WTC11 (cell line): Measurements from ENCODE around the gene SH3D19. TPM values are rescaled to one million over a fixed set of nuclear protein-coding genes. Genes with fewer than 3 reads are reported as not detected.

Experiments used
- ATAC-seq: fragments of 200-7000 bp; cut with Tn5 transposase; 2 replicates; pipeline ENCODE4 v1.10.0; 2021; ENCODE audit warnings: mild to moderate bottlenecking, moderate library complexity
- CTCF ChIA-PET: fragments of 300-600 bp; sonication (Branson Sonifier 250); formaldehyde crosslinking; loops from one replicate; lab custom pipeline; 2021; ENCODE audit warnings: antibody characterized with exemption; lab: Charles Lee
- POLR2A ChIA-PET: fragments of 350-600 bp; sonication (Branson Sonifier 250); formaldehyde crosslinking; loops from one replicate; lab custom pipeline; 2021; ENCODE audit warnings: antibody characterized with exemption; lab: Charles Lee
- DNase-seq: peaks from one replicate; pipeline ENCODE4 v3.0.0; 2021; ENCODE audit warnings: low spot score
- H3K27ac Mint-ChIP-seq: 2 replicates; pipeline ENCODE4 v1.8.0; 2021; ENCODE audit warnings: mixed read lengths
- H3K27me3 Mint-ChIP-seq: 2 replicates; pipeline ENCODE4 v1.8.0; 2021; ENCODE audit warnings: low read depth, mild to moderate bottlenecking, moderate library complexity, mixed read lengths
- H3K36me3 Mint-ChIP-seq: 2 replicates; pipeline ENCODE4 v1.8.0; 2021; ENCODE audit warnings: mixed read lengths
- H3K4me1 Mint-ChIP-seq: 2 replicates; pipeline ENCODE4 v1.8.0; 2022; ENCODE audit warnings: mixed read lengths
- H3K4me3 Mint-ChIP-seq: 2 replicates; pipeline ENCODE4 v1.8.0; 2021; ENCODE audit warnings: mild to moderate bottlenecking, moderate library complexity, mixed read lengths
- H3K9me3 Mint-ChIP-seq: 2 replicates; pipeline ENCODE4 v1.8.0; 2021; ENCODE audit warnings: mixed read lengths
- AR ChIP-seq: fragments of 250-450 bp; sonication (Bioruptor Pico); IDR thresholded peaks from 2 replicates; pipeline ENCODE4 v1.9.0; 2021; ENCODE audit warnings: mild to moderate bottlenecking
- ARID4B ChIP-seq: sonication (generic); formaldehyde crosslinking; IDR thresholded peaks from 2 replicates; pipeline ENCODE4 v1.8.0; 2023; ENCODE audit warnings: missing genetic modification reagents, mild to moderate bottlenecking, borderline replicate concordance
- CREM ChIP-seq: sonication (generic); formaldehyde crosslinking; IDR thresholded peaks from 2 replicates; pipeline ENCODE4 v1.8.1; 2022; ENCODE audit warnings: mild to moderate bottlenecking, missing genetic modification reagents, moderate library complexity
- FOXP4 ChIP-seq: sonication (generic); formaldehyde crosslinking; IDR thresholded peaks from 2 replicates; pipeline ENCODE4 v1.8.0; 2022; ENCODE audit warnings: mild to moderate bottlenecking, missing genetic modification reagents
- JUN ChIP-seq: sonication (generic); formaldehyde crosslinking; IDR thresholded peaks from 2 replicates; pipeline ENCODE4 v1.8.0; 2023; ENCODE audit warnings: mild to moderate bottlenecking, missing genetic modification reagents
- KAT7 ChIP-seq: sonication (generic); formaldehyde crosslinking; IDR thresholded peaks from 2 replicates; pipeline ENCODE4 v1.8.1; 2023; ENCODE audit warnings: missing genetic modification reagents, mild to moderate bottlenecking, borderline replicate concordance
- MLX ChIP-seq: sonication (generic); formaldehyde crosslinking; IDR thresholded peaks from 2 replicates; pipeline ENCODE4 v1.8.1; 2023; ENCODE audit warnings: mild to moderate bottlenecking, missing genetic modification reagents, moderate library complexity
- RELA ChIP-seq: sonication (generic); formaldehyde crosslinking; IDR thresholded peaks from 2 replicates; pipeline ENCODE4 v1.8.1; 2022; ENCODE audit warnings: missing genetic modification reagents, mild to moderate bottlenecking, borderline replicate concordance
- RORB ChIP-seq: fragments of 250-450 bp; sonication (Bioruptor Pico); IDR thresholded peaks from 2 replicates; pipeline ENCODE4 v1.9.0; 2021; ENCODE audit warnings: mild to moderate bottlenecking
- SMAD4 ChIP-seq: sonication (generic); formaldehyde crosslinking; IDR thresholded peaks from 2 replicates; pipeline ENCODE4 v1.8.0; 2022; ENCODE audit warnings: mild to moderate bottlenecking, missing genetic modification reagents
- SOX15 ChIP-seq: fragments of 250-450 bp; sonication (Bioruptor Pico); IDR thresholded peaks from 2 replicates; pipeline ENCODE4 v1.9.0; 2021; ENCODE audit warnings: mild to moderate bottlenecking
- USF1 ChIP-seq: sonication (generic); formaldehyde crosslinking; IDR thresholded peaks from 2 replicates; pipeline ENCODE4 v1.8.0; 2022; ENCODE audit warnings: mild to moderate bottlenecking, missing genetic modification reagents
- USF2 ChIP-seq: sonication (generic); formaldehyde crosslinking; IDR thresholded peaks from 2 replicates; pipeline ENCODE4 v1.8.1; 2023; ENCODE audit warnings: mild to moderate bottlenecking, missing genetic modification reagents, moderate library complexity
- ZNF138 ChIP-seq: sonication (generic); formaldehyde crosslinking; conservative IDR thresholded peaks from 2 replicates; pipeline ENCODE4 v1.8.1; 2022; ENCODE audit warnings: mild to moderate bottlenecking, moderate library complexity, missing genetic modification reagents
- ZNF281 ChIP-seq: sonication (generic); formaldehyde crosslinking; IDR thresholded peaks from 2 replicates; pipeline ENCODE4 v1.8.0; 2023; ENCODE audit warnings: mild to moderate bottlenecking, missing genetic modification reagents
- ZNF416 ChIP-seq: fragments of 250-450 bp; sonication (Bioruptor Pico); IDR thresholded peaks from 2 replicates; pipeline ENCODE4 v1.9.0; 2021; ENCODE audit warnings: mild to moderate bottlenecking, inconsistent platforms
- ZNF423 ChIP-seq: fragments of 250-450 bp; sonication (Bioruptor Pico); IDR thresholded peaks from 2 replicates; pipeline ENCODE4 v2.1.2; 2022; ENCODE audit warnings: mild to moderate bottlenecking, moderate library complexity
- total RNA-seq: library from RNA; stranded (reverse); gene quantifications from 3 replicates; pipeline ENCODE4 v1.2.3, GENCODE V29; 2021

The SH3D19 gene
- total RNA-seq, 1 experiment from 2014 or later = 41.6 TPM

GRCh38 chr4:151228189-151229119 lies 97.0 kb downstream of the SH3D19 start:
- H3K4me3 Mint-ChIP-seq = no peak overlapping the region

GRCh38 chr4:151227731-151228130 lies 97.7 kb downstream of the SH3D19 start:
- H3K27me3 Mint-ChIP-seq = no peaks in the 10 kb centered on the region
- ATAC-seq (peak; percentile 51), DNase-seq (no peak)
- no peak overlapping the region for H3K4me3 Mint-ChIP-seq
- POLR2A ChIA-PET = interaction anchor here (0.7 kb wide), 1 partner anchor 15 kb away, joined by 3 read pairs; no protein-coding TSS in a partner anchor
- peaks cover 11% of the 10 kb centered on the region for H3K36me3 Mint-ChIP-seq
- H3K9me3 Mint-ChIP-seq = peaks cover 8% of the 10 kb centered on the region; the same call in 1 of the 2 replicates
- CTCF ChIA-PET = interaction anchor here (1.0 to 1.3 kb wide), 2 partner anchors 49 to 111 kb away, joined by 3 to 5 read pairs; partner anchors contain the start of gene PRSS48
- H3K27ac Mint-ChIP-seq = 0 out of 2 replicates have a peak overlapping the region, but pooled peaks have one; percentile 46
- H3K4me1 Mint-ChIP-seq = peaks cover 17% of the 10 kb centered on the region
- TF ChIP-seq CREM (CRISPR knock-in tag) (no peak), ARID4B (CRISPR knock-in tag) (no peak), ZNF281 (CRISPR knock-in tag) (no peak), SOX15 (CRISPR knock-in tag) (no peak), KAT7 (no peak), FOXP4 (no peak), AR (CRISPR knock-in tag) (no peak), SMAD4 (CRISPR knock-in tag) (no peak), ZNF416 (CRISPR knock-in tag) (no peak), ZNF423 (CRISPR knock-in tag) (no peak)

More at GRCh38 chr4:151228189-151229119, 97.0 kb downstream of the SH3D19 start:
- DNase-seq (no peak), ATAC-seq (no peak)
- ChIA-PET POLR2A (no interaction called here), CTCF (interaction anchor here (1.0 to 1.3 kb wide), 2 partner anchors 48 to 111 kb away, joined by 3 to 5 read pairs; partner anchors contain the start of gene PRSS48)
- Mint-ChIP-seq H3K27ac (no peak overlapping the region), H3K27me3 (no peaks in the 10 kb centered on the region), H3K4me1 (peaks cover 11% of the 10 kb centered on the region), H3K36me3 (peaks cover 11% of the 10 kb centered on the region), H3K9me3 (peaks cover 8% of the 10 kb centered on the region; the same call in 1 of the 2 replicates)
- no peak for TF ChIP-seq SOX15 (CRISPR knock-in tag)
- no peak for TF ChIP-seq MLX (CRISPR knock-in tag)
- TF ChIP-seq JUN (CRISPR knock-in tag) = no peak
- no peak for TF ChIP-seq RELA (CRISPR knock-in tag)
- no peak for TF ChIP-seq ZNF138 (CRISPR knock-in tag)
- TF ChIP-seq USF1 (CRISPR knock-in tag) = no peak
- TF ChIP-seq USF2 (CRISPR knock-in tag) = no peak
- no peak for TF ChIP-seq RORB (CRISPR knock-in tag)
